Measurements from ENCODE around the gene PSG4.
"Not testable (repeated sequence)": the region's sequence is repeated elsewhere in the genome, so short reads cannot be mapped to it uniquely, and the experiment has no call there.

- not testable (repeated sequence) for TF ChIP-seq CTCF (conservative IDR thresholded peaks at IDR 0.05; ENCODE audit: low read length); EZH2phosphoT487 (IDR thresholded peaks at IDR 0.05; ENCODE audit: borderline replicate concordance, low read depth, low read length)
Measured at GRCh38 chr19:43178577-43178976, 26.9 kb downstream of the PSG4 start.

Data from OCI-LY7 (cell line).